ENCODE data around the gene BRSK1.
A peak's percentile ranks its signal among the peaks of the same experiment; 100 is the strongest.

Gene BRSK1

DNA sequence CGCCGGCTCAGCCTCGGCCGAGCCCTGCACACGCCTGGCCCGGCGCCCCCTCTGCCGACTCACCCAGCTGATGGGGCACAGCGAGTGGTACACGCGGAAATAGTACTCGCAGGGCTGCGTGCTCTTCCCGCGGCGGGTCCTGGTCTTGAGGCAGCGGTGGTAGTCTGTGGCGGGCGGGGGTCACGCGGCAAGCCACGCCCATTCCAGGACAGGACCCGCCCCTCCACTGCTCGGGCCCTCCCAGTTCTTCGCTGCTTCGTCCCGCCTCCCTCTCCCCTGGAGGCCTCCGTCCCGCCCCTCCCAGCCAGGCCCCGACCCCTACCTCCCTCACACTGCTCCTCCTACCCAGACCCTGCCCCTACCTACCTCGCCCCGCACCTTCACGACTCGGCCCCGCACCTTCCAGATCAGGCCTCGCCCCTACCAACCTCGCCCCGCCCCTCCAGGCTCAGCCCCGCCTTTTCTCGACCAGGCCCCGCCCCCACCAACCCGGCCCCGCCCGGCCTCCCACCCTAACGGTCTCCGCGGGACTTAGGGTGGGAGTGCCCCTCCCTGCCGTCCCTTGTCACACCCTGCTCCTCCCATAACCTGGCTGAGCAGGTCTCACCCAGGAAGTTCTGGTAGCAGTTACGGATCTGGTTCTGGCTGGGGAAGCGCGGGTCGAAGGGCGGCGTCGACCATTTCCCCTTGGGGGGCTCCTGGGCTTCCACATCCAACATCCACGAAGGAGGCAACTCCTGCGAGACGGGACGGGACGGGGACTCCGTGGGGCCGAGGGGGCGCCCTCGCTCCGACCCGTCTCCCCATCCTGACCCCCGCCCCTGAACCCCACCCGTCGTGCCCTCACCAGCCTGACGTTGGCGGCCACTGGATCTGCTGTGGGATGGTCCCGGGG is 70.3 kb downstream of the BRSK1 start:
- DNase-seq (ENCODE audit: low read depth): no peak
- TF ChIP-seq, protein P1, sequence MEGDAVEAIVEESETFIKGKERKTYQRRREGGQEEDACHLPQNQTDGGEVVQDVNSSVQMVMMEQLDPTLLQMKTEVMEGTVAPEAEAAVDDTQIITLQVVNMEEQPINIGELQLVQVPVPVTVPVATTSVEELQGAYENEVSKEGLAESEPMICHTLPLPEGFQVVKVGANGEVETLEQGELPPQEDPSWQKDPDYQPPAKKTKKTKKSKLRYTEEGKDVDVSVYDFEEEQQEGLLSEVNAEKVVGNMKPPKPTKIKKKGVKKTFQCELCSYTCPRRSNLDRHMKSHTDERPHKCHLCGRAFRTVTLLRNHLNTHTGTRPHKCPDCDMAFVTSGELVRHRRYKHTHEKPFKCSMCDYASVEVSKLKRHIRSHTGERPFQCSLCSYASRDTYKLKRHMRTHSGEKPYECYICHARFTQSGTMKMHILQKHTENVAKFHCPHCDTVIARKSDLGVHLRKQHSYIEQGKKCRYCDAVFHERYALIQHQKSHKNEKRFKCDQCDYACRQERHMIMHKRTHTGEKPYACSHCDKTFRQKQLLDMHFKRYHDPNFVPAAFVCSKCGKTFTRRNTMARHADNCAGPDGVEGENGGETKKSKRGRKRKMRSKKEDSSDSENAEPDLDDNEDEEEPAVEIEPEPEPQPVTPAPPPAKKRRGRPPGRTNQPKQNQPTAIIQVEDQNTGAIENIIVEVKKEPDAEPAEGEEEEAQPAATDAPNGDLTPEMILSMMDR (IDR thresholded peaks at IDR 0.05; ENCODE audit: control insufficient read depth, extremely low read depth, insufficient read depth): no peak
- peak overlapping the region; percentile 36 for H3K4me3 ChIP-seq (ENCODE audit: low read depth, low read length)

DNA sequence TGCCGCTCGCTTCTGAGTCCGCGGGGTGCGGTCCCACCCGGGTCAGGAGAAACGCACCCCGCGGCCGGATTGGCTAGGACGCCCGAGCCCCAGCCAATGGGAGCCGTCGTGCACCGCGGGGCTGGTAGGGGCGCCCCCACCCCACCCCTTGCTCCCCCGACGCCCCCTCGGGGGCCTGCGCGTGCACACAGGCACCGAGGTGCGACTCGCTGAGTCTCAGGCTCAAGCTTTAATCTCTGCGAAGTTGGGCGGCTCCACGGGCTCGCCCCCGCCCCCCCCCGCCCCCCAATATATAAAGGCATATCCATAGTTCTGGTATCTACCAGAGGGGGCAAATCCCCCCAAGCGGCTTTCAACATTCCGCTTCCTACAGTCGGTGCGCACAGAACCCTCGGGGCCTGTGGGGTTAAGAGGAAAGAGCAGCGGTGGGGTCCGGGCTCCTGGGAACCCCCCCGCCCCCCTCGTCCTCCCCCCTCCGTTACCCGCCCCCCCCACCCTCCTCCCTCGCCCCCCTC is 71.0 kb downstream of the BRSK1 start, which contains the start of gene COX6B2:
Gene COX6B2 (minus strand): TSS at position 22 of the 515 bp plus-strand sequence. CDS start 198 bp downstream, outside the sequence.
- H3K4me3 ChIP-seq (ENCODE audit: low read depth, low read length): peak within 1 kb of the TSS; percentile 36
- TF ChIP-seq, protein P1 (IDR thresholded peaks at IDR 0.05; ENCODE audit: control insufficient read depth, extremely low read depth, insufficient read depth): no peak
- no peak for DNase-seq (ENCODE audit: low read depth)

DNA sequence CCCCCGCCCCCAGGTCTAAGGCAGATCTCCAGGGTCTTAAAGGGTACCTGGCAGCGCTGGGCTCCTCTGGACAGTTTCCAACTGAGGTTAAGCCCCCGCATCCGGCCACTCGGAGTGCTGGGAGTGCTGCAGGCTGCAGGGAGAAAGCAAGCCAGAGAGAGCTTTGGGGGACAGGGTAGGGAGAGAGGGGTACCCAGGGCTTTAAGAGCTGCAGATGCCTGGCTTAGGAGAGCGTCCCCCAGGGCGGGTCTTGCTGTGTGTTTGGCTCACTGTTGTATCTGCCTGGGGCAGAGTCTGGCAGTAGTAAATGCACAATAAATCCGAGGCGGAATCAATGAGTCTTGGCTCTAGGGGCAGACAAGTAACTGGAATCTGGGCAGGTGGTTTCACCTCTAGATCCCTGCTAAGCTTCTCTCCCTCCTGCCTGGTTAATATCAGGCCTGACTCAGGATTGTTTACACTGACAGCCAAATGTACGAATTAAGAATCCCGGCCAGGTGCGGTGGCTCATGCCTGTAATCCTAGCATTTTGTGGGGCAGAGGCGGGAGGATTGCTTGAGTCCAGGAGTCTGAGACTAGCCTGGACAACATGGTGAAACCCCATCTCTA is 71.5 kb downstream of the BRSK1 start:
- DNase-seq (ENCODE audit: low read depth): no peak
- no peak overlapping the region for H3K4me3 ChIP-seq (ENCODE audit: low read depth, low read length)
- TF ChIP-seq, protein P1 (IDR thresholded peaks at IDR 0.05; ENCODE audit: control insufficient read depth, extremely low read depth, insufficient read depth): no peak

DNA sequence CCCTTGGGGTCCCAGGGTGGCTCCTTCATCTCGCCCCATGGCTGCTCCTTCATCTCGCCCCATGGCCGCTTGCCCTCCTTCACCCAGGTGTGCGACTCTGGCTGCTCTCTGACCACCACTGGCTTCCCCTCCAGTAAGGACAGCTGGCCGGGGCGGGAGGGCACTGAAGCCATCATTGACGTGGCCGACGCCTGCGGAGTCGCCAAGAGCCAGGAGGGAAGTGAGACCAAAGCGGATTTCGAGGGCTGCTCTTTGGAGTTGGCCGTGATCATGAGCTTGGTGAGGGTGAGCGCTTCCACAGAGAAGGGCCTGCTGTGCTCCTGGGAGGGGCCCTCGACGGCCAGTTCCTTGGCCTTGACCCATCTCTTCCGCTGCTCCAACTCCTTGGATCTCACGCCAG is 74.7 kb downstream of the BRSK1 start:
- no peak for DNase-seq (ENCODE audit: low read depth)
- TF ChIP-seq, protein P1 (IDR thresholded peaks at IDR 0.05; ENCODE audit: control insufficient read depth, extremely low read depth, insufficient read depth): no peak

DNA sequence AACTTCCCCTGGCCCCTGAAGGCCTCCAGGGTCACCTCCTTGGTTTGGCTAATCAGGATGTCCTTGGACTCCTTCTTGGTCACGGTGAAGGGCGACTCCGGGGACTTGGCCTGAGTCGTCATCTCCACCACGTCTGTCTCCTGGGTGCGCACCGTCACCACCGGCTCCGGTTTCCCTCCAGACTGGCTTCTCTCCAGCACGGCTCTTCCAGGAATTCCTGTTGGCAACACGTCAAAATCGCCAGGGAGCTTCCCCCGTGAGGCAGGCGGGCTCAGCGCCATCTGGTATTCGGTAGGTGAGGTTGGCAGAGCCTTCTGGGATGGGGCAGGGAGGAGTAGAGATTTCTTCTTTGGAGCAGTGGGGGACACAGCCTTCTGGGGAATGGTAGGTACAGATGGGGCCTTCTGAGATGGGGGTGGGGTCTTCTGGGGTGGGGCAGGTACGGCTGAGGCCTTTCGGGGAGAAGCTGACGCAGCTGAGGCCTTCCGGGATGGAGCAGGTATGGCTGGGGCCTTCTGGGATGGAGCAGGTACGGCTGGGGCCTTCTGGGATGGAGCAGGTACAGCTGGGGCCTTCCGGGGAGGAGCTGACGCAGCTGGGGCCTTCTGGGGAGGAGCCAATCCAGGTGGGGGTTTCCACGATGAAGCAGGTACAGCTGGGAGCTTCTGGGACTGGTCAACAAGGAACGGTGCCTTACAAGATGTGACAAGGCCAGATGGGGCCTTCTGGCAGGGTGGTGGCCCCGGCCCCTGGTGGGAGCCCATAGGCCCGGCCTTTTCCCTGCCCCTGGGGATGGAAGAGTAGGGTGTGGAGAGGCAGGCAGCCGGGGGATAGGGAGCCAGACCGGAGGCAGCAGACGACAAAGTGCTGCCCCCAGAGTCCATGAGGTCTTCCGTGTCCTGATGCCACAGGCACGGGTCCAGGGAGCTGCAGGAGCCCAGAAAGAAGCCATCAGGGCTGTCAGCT is 75.4 kb downstream of the BRSK1 start:
- DNase-seq (ENCODE audit: low read depth): no peak
- TF ChIP-seq, protein P1 (IDR thresholded peaks at IDR 0.05; ENCODE audit: control insufficient read depth, extremely low read depth, insufficient read depth): no peak
- H3K4me3 ChIP-seq (ENCODE audit: low read depth, low read length): no peak overlapping the region

More for the DNA sequence above, 74.7 kb downstream of the BRSK1 start:
- no peak overlapping the region for H3K4me3 ChIP-seq (ENCODE audit: low read depth, low read length)

DNA sequence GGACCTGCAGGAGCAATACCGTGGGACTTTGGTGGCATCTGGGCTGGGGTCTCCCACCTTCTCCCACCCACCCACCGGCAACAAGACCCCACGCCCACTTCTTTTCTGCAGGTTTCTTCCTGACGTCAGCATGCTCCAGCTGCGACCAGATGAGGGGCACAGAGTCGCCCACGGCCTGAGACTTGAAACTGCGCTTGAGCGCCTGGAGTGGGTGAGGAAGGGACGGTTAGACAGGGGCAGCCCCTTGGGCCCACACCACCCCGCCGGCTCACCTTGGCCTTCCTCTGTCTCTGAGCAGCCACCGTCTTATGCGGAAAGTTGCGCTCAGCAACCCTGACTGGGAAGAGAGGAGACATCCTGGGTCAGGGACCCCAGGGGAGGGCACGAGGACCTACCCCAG is 77.1 kb downstream of the BRSK1 start:
- TF ChIP-seq, protein P1 (IDR thresholded peaks at IDR 0.05; ENCODE audit: control insufficient read depth, extremely low read depth, insufficient read depth): no peak
- no peak for DNase-seq (ENCODE audit: low read depth)
- H3K4me3 ChIP-seq (ENCODE audit: low read depth, low read length): no peak overlapping the region

Measured in LNCaP clone FGC (cell line).